ENCODE data around the gene FAM118B.

FAM118B gene

DNA sequence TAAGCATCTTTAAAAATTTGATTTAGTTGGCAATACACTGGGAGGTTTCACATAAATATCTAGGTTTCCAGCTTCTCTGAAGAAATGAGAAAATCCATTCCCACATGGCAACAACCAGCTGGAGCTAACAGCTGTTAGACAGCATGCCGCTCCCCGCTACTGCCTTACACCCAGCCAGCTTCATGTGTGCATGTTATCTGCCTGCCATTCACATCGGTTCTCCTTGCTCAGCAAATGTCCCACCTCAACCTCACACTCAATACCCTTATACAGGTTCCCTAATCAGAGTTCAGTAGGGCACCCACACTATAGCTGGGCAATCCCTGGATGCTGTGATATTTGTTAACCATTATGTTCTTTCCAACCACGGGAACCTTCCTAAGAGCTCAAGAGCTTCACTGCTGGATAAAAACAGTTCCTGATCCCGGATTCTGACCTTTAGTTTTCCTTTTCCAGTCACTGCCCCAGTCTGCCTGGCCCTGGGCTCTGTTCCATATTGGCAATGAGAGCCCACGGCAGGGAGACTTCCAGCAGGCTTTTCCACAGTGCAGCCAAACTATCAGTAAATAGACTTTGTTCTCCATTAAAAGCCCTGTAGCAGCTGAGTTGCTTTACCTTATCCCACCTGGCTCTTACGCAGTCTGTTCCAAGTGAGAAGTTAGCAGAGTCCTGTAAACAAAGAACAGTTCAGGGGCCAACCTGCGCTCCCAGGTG, 8.8 kb upstream of the FAM118B start:
- Histone ChIP-seq H3F3A (ENCODE audit: insufficient read depth, low read length) (no peaks in the 10 kb centered on the region), H3K27me3 (ENCODE audit: insufficient read depth, low read length) (no peaks in the 10 kb centered on the region), H3K9me3 (ENCODE audit: low read length) (no peaks in the 10 kb centered on the region), H3K36me3 (ENCODE audit: insufficient read depth, low read length) (peaks cover 92% of the 10 kb centered on the region), H2AFZ (ENCODE audit: low read length) (no peak overlapping the region), H3K9ac (ENCODE audit: low read length) (no peak overlapping the region), H3K9me2 (ENCODE audit: low read depth, low read length) (no peaks in the 10 kb centered on the region), H3K27ac (ENCODE audit: low read depth, low read length, poor library complexity, severe bottlenecking) (no peak overlapping the region), H3K79me2 (ENCODE audit: insufficient read depth, low read length) (no peaks in the 10 kb centered on the region), H3K4me3 (ENCODE audit: low read depth, low read length, poor library complexity, severe bottlenecking) (no peak overlapping the region), H3K4me1 (ENCODE audit: insufficient read depth, low read length, severe bottlenecking) (no peaks in the 10 kb centered on the region), H3K4me2 (ENCODE audit: low read length) (no peak overlapping the region), H4K20me1 (ENCODE audit: insufficient read depth, low read length) (no peaks in the 10 kb centered on the region)
- no peak for TF ChIP-seq EZH2 (IDR thresholded peaks at IDR 0.05; ENCODE audit: borderline replicate concordance, low read length)
- TF ChIP-seq CTCF (IDR thresholded peaks at IDR 0.05; ENCODE audit: low read length), result no peak

- H3K9me2 ChIP-seq (ENCODE audit: low read depth, low read length), result no peaks in the 10 kb centered on the region
- no peaks in the 10 kb centered on the region for H3K27me3 ChIP-seq (ENCODE audit: insufficient read depth, low read length)
- H3K9ac ChIP-seq (ENCODE audit: low read length), result no peak overlapping the region
- no peak overlapping the region for H3K4me3 ChIP-seq (ENCODE audit: low read depth, low read length, poor library complexity, severe bottlenecking)
- H3K4me2 ChIP-seq (ENCODE audit: low read length), result no peak overlapping the region
- H3K27ac ChIP-seq (ENCODE audit: low read depth, low read length, poor library complexity, severe bottlenecking), result no peak overlapping the region
- TF ChIP-seq CTCF (IDR thresholded peaks at IDR 0.05; ENCODE audit: low read length) (no peak), EZH2 (IDR thresholded peaks at IDR 0.05; ENCODE audit: borderline replicate concordance, low read length) (no peak)
- H3K4me1 ChIP-seq (ENCODE audit: insufficient read depth, low read length, severe bottlenecking), result peaks cover 3% of the 10 kb centered on the region
- no peaks in the 10 kb centered on the region for H3K9me3 ChIP-seq (ENCODE audit: low read length)
- no peaks in the 10 kb centered on the region for H3K79me2 ChIP-seq (ENCODE audit: insufficient read depth, low read length)
- no peaks in the 10 kb centered on the region for H4K20me1 ChIP-seq (ENCODE audit: insufficient read depth, low read length)
- H3K36me3 ChIP-seq (ENCODE audit: insufficient read depth, low read length), result peaks cover 78% of the 10 kb centered on the region
- no peak overlapping the region for H2AFZ ChIP-seq (ENCODE audit: low read length)
- no peaks in the 10 kb centered on the region for H3F3A ChIP-seq (ENCODE audit: insufficient read depth, low read length)
Observed at GRCh38 chr11:126205359-126205758, 6.2 kb upstream of the FAM118B start.

DNA sequence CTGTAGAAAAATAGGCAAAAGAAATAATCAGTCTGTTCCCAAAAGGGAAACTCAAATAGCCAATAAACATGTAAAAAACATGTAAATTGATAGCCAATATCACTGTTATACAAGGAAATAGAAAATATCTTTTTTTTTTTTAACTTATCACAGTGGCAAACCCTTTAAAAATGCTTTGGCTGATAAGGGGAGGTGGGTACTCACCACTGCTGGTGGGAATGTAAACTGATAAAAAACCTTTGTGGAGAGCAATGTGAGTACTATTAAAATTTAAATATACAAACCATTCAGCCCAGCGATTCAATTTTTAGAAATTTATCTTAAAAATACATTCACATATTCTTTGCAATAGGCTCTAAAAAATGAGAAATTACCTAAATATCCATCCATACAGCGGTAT, 3.7 kb upstream of the FAM118B start:
- Histone ChIP-seq H3K9me2 (ENCODE audit: low read depth, low read length) (no peaks in the 10 kb centered on the region), H3F3A (ENCODE audit: insufficient read depth, low read length) (no peaks in the 10 kb centered on the region), H4K20me1 (ENCODE audit: insufficient read depth, low read length) (no peaks in the 10 kb centered on the region), H2AFZ (ENCODE audit: low read length) (no peak overlapping the region), H3K9ac (ENCODE audit: low read length) (no peak overlapping the region), H3K4me3 (ENCODE audit: low read depth, low read length, poor library complexity, severe bottlenecking) (no peak overlapping the region), H3K36me3 (ENCODE audit: insufficient read depth, low read length) (peaks cover 54% of the 10 kb centered on the region), H3K9me3 (ENCODE audit: low read length) (no peaks in the 10 kb centered on the region), H3K4me1 (ENCODE audit: insufficient read depth, low read length, severe bottlenecking) (peaks cover 19% of the 10 kb centered on the region), H3K27ac (ENCODE audit: low read depth, low read length, poor library complexity, severe bottlenecking) (no peak overlapping the region), H3K79me2 (ENCODE audit: insufficient read depth, low read length) (0 out of 2 replicates have a peak, but pooled peaks cover 8% of the 10 kb centered on the region), H3K4me2 (ENCODE audit: low read length) (no peak overlapping the region), H3K27me3 (ENCODE audit: insufficient read depth, low read length) (no peaks in the 10 kb centered on the region)
- TF ChIP-seq EZH2 (IDR thresholded peaks at IDR 0.05; ENCODE audit: borderline replicate concordance, low read length) (no peak), CTCF (IDR thresholded peaks at IDR 0.05; ENCODE audit: low read length) (no peak)
